GM21515 (cell line): ENCODE measurements around the gene LAX1.
"Not testable (repeated sequence)": the region's sequence is repeated elsewhere in the genome, so short reads cannot be mapped to it uniquely, and the experiment has no call there.

Experiments
- ATAC-seq: cut with Tn5 transposase; IDR thresholded peaks from one replicate; pipeline ENCODE4 v1.9.1; 2021; ENCODE audit not compliant: unreplicated experiment

Gene LAX1, protein sequence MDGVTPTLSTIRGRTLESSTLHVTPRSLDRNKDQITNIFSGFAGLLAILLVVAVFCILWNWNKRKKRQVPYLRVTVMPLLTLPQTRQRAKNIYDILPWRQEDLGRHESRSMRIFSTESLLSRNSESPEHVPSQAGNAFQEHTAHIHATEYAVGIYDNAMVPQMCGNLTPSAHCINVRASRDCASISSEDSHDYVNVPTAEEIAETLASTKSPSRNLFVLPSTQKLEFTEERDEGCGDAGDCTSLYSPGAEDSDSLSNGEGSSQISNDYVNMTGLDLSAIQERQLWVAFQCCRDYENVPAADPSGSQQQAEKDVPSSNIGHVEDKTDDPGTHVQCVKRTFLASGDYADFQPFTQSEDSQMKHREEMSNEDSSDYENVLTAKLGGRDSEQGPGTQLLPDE

DNA sequence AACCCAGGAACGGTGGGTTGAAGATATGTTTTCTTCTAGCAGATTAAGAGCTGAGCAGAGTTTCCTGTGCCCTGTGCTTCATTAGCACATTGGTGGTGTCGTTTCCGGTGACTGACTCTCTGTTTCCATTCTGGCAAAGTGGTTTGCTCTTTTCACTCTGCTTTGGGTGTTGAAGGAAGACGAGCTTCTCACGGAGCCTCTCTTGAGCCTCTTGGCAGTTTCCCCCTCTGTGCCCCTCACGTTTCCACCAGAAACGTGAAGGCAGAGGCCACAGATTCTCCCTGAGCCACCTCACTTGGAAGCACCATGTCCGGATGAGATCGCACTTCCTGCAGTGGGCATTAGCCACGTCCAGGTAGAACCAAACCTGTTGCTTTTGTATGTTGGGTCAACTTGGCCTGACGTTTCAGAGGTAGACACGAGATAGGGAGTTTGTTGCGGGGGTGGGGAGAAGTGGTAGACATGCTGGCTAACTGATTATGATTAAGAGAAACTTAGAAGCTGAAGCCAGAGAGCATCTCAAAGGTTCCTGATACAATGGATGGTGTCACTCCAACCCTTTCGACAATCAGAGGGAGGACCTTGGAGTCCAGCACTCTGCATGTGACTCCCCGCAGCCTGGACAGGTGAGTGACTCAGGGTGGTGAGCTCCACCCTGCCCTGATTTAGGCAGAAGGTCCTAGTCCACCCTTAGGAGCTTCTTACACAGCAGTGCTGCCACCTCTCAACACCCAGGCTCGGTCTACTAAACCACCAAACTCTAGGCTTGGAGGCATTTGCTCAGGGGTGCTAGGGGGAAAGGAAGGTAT, at the start of gene LAX1:
Gene LAX1 (plus strand): TSS at position 155 of the 809 bp plus-strand sequence. CDS start 383 bp downstream, at position 538.
- peak; percentile 80 for ATAC-seq

DNA sequence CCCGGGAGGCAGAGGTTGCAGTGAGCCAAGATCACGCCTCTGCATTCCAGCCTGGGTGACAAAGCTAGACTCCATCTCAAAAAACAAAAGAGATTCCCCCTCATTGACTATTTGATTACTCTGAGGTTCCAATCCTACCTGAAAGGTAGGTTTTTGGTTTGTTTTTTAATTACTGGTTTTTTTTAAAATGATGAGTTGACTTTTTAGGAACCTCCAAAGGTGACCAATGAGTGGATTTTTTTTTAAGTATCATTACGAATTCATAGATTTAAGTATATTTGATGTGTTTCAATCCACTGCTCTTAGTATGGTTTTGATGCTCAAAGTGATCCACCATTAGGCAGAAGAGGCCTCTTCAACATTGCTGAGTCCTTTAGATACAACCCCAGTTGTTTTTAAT, 47.9 kb upstream of the LAX1 start:
- ATAC-seq: no peak

DNA sequence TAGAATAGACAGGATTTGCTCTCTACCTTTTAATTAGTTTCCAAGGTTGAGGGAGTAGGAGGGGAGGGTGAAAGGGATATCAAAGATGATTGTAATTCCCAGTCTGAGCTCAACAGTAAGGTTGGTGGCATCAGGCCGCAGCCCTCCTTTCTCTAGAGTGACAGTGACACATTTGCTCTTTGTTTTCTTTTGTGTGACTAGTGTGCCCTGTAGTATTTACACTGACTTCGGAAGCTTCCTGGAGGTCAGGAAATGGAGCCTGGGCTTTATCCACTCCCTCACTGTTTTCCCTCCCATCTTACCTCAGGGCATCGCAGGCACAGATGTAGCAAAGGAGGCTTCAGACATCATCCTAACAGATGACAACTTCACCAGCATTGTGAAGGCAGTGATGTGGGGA, 44.7 kb upstream of the LAX1 start:
- ATAC-seq: no peak

GRCh38 chr1:203722909-203723308, 42.1 kb upstream of the LAX1 start:
- no peak for ATAC-seq

DNA sequence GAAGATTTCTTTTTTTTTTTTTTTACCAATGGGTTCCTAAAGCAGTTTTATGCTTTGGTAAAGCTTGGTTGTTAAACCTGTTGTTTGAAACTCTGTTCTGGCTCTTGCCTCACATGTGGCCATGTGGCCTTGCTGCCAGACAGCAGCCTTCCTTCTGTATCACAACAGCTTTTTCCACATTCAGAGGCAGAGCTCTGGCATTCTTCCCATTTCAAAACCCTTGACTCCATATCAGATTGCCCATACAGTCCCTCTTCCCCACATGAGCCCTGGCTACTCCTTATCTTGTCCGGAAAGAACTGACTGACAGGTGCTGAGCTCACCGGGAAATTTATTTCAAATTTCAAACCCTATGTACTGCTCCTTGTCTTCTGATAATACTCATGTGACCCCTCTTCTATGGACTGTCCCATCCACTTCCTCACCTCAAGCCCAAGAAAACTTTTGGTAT, 38.5 kb upstream of the LAX1 start:
- no peak for ATAC-seq

DNA sequence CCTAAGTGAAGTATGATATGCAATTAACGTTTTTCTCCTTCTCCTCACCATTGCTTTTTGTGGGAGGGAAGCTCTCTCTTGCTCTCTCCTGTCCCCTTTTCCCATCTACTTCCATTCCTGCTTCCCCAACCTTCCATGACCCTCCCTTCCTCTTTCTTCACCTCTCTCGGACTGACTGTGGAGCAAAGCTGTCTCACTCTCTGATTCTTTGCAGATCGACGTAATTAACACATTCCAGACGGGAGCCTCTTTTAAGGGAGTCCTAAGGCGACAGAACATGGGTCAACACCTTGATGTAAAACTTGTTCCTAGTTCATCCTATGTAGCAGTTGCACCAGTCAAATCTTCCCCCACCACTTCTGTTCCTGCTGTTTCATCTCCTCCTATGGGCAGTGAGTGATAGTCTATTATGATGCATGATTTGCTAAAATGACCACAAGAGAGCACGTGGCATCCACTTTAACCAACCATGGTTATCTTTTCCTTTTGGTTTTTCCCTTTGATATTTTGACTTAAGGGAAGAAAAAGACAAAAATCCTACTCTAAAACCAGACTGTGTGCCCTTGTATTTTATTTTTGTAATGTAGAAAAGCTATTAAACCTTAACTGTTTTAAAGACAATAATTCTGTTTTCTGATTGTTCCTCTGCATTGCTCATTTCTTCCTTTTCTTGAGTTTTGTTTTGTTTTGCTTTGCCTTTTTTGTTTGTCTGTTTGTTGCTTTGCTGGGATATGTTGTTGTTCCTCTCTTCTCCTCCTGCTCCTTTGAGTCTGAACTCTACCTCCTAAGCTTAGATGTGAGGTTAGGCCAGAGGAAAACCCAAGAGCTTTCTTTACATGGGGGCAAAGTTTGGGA, 31.7 kb upstream of the LAX1 start:
- ATAC-seq: no peak

- ATAC-seq: no peak
These were observed 22.5 kb upstream of the LAX1 start for GRCh38 chr1:203742436-203742835.

GRCh38 chr1:203743091-203743571, 21.9 kb upstream of the LAX1 start:
- no peak for ATAC-seq

- no peak for ATAC-seq
These were observed 20.7 kb upstream of the LAX1 start for GRCh38 chr1:203744075-203744972.

DNA sequence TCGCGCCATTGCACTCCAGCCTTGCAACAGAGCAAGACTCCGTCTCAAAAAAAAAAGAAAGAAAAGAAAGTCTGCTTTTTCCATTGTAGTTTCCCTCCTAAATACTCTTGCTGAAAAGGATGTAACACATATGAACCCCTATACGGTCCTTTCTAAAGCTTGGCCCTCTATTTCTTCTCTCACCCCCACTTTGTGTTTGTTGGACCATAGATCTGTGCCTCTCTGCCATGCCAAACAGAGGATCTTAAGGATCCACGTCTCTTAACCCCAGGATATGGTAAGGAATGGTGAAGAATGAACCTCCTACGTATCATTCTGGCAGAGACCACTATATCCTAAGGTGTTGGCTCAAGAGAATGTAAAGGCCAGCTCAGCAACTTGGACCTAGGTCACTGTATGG, 18.7 kb upstream of the LAX1 start:
- ATAC-seq: no peak

DNA sequence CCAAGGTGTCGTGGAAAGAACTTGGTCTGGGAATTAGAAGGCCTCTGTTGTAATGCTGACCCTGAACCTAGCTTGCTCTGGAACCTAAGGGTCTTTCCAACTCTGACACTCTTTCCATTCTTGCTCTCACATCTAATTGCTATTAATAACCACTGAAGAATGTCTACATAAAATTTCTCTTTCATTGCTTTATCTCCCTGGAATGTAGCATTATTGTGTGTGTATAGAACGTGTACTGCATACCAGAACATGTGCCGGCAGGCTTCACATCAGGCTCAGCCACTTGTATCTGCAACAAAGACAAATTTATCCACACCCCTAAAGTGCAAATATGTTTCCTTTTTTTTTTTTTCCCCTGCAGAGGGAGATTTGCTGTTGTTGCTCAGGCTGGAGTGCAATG, 13.9 kb upstream of the LAX1 start:
- ATAC-seq: no peak

- not testable (repeated sequence) for ATAC-seq
These were observed 13.2 kb upstream of the LAX1 start for GRCh38 chr1:203751618-203752361.

GRCh38 chr1:203754455-203754864, 10.5 kb upstream of the LAX1 start:
- ATAC-seq: peak; percentile 82

- no peak for ATAC-seq
These were observed 8.9 kb upstream of the LAX1 start for GRCh38 chr1:203756036-203756435.

- ATAC-seq: not testable (repeated sequence)
These were observed 6.2 kb upstream of the LAX1 start for GRCh38 chr1:203758749-203759148.

- no peak for ATAC-seq
These were observed 4.5 kb upstream of the LAX1 start for GRCh38 chr1:203760506-203760905.

DNA sequence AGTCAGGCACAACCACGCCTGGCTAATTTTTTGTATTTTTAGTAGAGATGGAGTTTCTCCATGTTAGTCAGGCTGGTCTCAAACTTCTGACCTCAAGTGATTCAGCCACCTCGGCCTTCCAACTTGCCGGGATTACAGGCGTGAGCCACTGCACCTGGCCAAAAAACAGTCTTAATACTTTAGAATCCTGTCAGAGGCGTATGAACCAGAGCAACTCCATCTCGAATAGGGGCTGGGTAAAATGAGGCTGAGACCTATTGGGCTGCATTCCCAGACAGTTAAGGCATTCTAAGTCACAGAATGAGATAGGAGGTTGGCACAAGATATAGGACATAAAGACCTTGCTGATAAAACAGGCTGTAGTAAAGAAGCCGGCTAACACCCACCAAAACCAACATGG, 3.0 kb upstream of the LAX1 start:
- ATAC-seq: not testable (repeated sequence)

DNA sequence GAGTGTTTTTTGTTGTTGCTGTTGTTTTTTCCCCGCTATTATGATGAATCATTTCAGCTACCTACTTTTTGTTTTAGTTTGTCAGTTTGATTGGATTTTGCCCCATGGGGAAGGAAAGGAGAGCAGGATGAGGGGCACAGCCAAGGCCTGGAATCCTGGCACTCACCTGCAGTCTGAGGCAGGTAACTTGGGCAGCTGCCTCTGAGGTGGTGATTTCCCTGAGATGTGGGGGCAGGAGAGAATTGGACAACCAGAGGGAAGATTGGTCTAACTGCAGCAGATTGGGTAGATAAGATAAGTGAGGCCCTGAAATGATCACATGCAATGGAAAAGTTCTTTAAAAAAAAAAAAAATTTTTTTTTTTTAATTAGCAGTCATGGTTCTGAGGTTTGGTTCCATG, 1.5 kb upstream of the LAX1 start:
- no peak for ATAC-seq
